Effector CD8-positive, alpha-beta T cell (primary cell): ENCODE results near the gene NRN1L.
"Not testable (repeated sequence)": the region's sequence is repeated elsewhere in the genome, so short reads cannot be mapped to it uniquely, and the experiment has no call there.

Experiments
- DNase-seq: peaks from one replicate; lab custom pipeline; 2025; lab: John Stamatoyannopoulos, UW

The NRN1L gene

DNA sequence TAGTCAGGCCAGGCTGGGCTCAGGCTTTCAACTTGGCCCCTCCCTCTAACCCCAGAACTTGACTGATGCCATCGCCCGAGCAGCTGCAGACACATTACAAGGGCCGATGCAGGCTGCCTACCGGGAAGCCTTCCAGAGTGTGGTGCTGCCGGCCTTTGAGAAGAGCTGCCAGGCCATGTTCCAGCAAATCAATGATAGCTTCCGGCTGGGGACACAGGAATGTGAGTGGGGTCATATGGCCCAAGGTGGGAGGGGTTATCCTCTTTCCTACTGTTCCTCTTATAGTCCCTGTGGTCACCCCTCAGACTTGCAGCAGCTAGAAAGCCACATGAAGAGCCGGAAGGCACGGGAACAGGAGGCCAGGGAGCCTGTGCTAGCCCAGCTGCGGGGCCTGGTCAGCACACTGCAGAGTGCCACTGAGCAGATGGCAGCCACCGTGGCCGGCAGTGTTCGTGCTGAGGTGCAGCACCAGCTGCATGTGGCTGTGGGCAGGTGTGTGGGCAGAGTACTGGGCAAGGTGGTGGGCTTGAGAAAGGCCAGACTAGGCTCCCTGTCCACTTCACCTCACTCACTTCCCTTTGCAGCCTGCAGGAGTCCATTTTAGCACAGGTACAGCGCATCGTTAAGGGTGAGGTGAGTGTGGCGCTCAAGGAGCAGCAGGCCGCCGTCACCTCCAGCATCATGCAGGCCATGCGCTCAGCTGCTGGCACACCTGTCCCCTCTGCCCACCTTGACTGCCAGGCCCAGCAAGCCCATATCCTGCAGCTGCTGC, 2.1 kb upstream of the NRN1L start:
- DNase-seq, result no peak

DNA sequence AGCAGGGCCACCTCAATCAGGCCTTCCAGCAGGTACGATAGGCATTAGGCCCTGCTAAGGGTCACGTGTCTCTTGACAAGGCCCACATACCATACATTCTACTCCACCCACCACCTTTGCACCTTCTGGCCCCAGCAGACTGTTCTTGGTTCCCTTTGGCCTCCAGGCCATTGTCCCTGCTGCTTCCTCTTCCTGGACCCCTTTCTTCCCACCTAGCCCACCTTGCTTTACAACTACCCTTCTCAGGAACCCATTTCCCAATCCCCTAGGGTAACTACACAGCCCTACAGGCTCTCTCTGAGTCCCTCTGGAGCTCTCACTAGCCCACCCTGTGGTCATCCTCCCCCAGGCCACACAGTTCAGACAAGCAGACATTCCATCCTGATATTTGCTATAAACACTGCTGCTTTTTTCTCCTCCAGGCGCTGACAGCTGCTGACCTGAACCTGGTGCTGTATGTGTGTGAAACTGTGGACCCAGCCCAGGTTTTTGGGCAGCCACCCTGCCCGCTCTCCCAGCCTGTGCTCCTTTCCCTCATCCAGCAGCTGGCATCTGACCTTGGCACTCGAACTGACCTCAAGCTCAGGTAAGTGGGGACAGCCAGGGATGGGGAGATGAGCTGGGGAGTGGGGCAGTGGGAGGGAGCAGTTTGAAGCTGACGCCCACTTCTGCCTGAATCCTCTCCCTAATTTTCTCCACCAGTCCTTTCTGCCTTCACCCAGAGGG, 1.4 kb upstream of the NRN1L start:
- no peak for DNase-seq

DNA sequence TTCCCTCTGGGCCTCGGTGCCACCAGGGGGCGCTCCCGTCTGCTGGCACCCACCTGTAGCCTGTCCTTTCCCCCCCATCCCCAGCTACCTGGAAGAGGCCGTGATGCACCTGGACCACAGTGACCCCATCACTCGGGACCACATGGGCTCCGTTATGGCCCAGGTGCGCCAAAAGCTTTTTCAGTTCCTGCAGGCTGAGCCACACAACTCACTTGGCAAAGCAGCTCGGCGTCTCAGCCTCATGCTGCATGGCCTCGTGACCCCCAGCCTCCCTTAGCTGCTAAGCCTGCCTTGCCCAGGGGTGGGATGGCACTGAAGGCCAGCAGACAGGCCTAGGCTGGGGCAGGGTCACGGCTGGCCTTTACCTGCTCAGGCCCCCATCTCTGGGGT, 818 bp upstream of the NRN1L start:
- peak; percentile 66 for DNase-seq

DNA sequence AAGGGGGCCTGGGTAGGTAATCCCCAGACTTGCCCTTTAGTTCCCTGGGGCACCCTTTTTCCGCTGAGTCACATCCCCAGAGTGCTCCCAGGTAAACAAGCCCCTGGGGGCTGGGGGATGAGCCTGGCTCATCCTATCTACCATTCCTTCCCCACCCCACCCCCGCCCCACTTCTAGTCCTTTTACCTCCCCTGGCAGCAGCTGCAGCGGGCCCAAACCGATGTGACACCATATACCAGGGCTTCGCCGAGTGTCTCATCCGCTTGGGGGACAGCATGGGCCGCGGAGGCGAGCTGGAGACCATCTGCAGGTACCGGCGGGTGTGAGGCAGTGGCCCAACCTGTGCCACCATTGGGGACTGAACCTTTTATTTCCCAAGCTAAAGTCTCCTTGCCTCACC, 860 bp downstream of the NRN1L start:
- no peak for DNase-seq

DNA sequence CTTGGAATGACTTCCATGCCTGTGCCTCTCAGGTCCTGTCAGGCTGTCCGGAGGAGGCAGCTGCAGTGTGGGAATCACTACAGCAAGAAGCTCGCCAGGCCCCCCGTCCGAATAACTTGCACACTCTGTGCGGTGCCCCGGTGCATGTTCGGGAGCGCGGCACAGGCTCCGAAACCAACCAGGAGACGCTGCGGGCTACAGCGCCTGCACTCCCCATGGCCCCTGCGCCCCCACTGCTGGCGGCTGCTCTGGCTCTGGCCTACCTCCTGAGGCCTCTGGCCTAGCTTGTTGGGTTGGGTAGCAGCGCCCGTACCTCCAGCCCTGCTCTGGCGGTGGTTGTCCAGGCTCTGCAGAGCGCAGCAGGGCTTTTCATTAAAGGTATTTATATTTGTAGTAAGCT, 1.3 kb downstream of the NRN1L start:
- DNase-seq, result no peak

DNA sequence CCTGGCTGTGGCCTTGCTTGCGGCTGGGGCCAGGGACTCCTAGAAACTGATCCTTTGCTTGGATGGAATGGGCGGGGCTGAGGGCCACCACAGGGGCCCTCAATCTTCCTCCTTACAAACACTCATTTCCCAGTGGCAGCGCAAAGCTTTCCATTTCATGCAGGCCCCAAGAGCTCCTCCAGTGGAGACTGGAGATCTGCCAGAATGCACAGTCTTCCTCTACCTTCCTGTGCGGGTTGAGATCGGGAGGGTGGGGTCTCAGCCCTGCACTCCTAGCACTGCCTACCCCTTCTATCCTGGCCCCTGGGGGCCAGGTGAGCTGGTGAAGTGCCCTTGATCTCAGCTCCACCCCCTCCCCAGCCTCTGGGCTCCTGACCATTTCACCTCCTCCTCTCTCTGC, 1.7 kb downstream of the NRN1L start:
- DNase-seq, result no peak

DNA sequence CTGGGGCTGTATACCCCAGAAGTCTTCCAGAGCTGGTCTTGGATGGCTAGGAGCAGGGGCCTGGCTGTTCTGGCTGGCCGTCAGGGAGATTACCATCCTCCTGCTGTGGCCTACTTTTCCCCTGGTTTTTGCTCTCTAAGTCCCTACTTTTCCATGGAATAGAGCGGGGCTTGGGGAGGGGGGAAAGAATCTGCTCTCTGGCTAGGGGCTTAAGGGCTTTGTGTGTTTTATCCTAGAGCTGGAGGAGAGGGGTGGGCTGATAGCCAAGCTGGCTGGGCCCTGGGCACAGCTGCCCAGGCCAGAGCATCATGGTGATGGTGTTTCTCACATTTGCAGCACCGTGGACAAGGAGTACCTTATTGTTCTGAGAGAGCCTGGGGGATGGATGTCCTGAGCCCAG, 3.6 kb downstream of the NRN1L start:
- DNase-seq, result no peak

DNA sequence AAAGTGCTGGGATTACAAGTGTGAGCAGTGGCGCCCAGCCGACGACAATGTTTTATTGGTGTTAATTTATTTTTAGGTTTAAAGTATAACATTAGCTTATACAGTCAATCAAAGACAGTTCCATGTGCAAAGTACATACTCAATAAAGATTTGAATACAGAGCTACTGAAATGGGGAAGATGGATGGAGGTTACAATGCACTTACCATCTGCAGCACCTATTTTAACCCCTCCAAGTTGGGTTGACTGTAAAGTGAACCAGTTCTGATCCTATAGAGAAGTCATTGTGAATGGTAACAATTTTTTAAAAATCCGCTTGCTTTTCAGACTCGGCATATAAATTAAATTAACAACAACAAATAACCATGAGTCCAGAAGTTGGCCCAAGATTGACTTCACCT, 7.7 kb downstream of the NRN1L start:
- DNase-seq, result no peak

DNA sequence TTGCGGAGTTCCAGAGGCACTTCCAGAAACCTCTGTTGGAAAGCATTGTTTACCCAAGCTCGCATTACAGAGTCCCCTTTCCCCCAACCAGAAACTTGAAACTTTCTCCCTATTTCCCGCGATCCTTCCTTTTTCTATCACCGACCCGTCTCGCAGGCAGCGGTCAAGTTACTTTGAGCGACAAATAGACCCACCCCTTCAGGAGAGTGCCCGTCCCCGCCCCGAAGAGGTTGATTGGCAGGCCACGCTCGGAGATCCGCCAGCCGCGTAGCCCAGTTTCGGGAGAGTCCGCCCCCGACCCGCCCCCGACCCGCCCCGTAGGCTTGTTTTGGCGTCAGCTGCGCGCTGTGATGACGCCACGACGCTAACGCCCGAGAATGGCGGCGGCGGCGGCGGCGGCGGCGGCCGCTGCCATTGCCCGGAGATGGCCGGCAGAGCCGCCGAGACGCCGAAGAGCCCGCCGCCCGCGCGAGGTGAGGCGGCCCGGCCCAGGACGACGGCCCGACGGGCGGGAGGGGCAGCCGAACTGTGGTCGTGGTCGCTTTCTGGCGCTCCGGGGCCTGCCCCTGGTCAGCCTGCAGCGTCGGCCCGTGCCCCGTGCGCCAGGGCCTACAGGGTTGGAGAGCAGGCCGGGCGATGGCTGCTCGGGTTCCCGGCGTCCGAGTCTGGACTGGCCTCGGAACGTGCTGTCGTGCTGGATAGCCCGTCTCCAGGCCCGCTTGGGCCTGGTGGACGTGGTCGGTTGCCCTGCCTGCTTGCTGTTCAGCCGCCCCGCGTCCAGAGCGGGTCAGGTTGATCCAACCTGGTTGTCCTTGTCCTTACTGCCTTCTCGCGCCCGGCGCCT, 8.4 kb downstream of the NRN1L start, which contains the start of gene PSKH1:
Gene PSKH1, plus strand, starts transcription at position 356 of the 844 bp plus-strand sequence. CDS start 15,496 bp downstream, outside the sequence.
- DNase-seq, result peak; percentile 95

DNA sequence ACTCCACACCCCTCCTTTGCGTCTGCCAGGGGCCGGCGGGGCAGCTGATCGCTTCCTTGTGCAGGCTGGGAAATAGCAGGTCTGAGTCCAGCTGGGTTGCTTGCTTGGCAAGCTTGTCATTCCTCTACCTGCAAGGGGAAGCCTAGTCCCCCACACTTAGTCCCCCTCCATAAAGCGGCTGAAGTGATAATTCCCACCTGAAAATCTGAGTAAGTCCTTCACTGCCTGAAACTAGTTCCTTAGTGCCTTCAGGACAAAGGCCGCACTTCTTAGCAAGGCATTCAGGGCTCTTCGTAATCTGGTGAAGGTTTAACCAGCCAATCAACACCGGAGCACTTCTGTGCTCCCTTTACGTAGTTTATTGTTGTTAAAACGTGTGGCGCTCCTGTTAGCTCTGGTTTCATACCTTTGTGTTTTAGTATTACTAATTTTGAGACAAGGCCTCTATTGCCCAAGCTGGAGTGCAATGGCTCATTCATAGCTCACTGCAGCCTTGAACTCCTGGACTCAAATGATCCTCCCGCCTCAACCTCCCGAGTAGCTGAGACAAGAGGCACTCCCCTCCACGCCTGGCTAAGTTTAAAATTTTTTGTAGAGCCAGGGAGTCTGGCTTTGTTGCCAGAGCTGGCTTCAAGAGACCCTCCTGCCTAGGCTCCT, 9.2 kb downstream of the NRN1L start:
- no peak for DNase-seq

DNA sequence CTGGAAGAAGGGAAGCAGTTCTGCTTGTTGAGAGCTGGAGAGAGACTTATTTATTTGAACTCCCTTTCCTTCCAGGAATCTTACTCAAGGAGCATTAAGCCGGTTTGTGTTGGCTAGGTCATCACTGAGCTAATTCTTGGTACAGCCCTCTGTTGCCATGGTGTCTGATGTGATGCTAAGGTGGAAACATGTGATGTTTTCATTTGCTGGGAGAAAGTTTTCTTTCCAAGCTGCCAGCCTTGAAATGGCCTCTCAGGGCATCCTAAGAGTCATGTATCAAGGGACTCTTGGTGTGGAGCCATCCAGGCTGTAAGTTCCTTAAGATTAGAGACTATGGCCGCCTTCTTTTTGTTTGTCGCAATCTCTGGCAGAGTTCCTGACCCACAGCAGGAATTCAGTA, 12.5 kb downstream of the NRN1L start:
- DNase-seq, result no peak

DNA sequence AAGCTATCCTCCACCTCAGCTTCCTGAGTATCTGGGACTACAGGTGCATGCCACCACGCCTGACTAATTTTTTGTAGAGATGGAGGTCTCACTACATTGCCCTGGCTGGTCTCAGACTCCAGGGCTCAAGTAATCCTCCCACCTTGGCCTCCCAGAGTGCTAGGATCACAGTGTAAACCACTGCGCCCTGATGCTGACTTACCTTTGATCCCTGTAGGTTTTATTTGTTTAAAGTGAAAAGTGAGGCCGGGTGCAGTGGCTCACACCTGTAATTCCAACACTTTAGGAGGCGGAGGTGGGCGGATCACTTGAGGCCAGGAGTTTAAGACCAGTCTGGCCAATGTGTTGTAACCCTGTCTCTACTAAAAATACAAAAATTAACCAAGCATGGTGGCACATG, 17.0 kb downstream of the NRN1L start:
- no peak for DNase-seq

DNA sequence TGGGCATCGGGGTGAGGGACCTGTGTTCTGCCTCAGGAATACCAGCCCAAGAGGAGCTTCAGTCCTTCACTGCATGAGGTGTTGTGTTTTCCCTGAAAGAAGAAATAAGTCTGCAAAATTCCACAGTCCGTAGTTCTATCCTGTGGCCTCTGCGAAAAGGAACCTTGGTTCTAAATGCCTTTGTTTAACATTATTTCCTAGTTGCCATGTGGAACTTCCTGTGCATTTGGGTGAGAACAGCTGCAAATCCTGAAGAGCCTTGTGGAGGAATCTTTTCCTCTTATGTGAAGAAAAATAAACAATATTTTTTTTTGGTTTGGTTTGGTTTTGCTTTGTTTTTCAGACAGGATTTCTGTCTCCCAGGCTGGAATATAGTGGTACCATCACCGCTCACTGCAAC, 18.1 kb downstream of the NRN1L start:
- no peak for DNase-seq

DNA sequence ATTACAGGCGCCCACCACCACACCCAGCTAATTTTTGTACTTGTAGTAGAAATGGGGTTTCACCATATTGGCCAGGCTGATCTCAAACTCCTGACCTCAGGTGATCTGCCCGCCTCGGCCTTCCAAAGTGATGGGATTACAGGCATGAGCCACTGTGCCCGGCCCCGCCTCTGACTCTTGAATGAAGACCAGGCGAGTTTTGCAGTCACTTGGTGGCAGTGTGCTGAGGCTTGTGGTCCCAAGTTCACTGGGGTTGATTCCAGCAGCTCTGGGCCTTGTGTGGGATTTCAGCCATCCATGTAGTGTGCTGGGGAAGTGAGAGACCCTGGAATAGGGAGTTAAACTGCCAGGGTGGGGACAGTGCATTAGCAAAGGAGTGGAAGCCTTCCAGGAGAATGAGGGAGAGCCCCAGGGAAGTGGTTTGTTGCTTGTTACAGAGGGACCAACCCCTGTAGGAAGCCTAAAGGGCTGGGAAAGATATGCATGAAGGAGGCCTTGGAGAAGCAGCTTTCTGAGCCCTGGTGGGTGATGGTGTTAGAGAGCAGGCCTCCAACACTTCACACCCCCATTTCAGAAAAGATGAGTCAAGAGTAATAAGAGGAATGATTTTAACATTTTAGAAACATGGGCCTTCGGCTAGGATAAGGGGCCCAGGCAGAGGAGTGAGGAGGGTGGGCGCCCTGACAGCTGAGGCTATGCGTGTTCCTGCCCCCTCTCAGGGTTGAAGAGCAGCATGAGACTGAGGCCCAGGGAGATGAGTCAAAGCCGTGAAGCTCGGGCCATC, 22.9 kb downstream of the NRN1L start:
- no peak for DNase-seq

DNA sequence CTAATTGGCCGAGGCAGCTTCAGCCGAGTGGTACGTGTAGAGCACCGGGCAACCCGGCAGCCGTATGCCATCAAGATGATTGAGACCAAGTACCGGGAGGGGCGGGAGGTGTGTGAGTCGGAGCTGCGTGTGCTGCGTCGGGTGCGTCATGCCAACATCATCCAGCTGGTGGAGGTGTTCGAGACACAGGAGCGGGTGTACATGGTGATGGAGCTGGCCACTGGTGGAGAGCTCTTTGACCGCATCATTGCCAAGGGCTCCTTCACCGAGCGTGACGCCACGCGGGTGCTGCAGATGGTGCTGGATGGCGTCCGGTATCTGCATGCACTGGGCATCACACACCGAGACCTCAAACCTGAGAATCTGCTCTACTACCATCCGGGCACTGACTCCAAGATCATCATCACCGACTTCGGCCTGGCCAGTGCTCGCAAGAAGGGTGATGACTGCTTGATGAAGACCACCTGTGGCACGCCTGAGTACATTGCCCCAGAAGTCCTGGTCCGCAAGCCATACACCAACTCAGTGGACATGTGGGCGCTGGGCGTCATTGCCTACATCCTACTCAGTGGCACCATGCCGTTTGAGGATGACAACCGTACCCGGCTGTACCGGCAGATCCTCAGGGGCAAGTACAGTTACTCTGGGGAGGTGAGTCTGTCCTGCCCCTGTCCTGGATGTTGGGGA, 24.5 kb downstream of the NRN1L start:
- no peak for DNase-seq

DNA sequence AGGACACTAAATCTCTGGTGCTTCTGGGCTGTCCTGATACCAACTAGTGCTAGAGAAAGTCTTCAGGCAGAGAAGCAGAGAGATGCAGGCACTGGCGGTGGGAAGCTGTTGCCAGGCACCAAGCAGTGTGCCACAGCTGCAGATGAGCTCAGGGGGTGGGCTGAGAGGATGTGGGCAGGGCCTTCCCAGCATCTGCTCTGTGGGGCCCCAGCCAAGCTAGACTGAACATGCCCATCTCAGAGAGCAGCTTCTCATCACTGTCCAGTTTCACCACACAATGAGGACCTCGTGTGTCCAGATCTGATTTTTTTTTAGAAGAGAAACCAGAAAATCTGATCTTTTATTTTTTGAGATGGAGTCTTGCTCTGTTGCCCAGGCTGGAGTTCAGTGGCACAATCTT, 25.5 kb downstream of the NRN1L start:
- DNase-seq, result no peak

DNA sequence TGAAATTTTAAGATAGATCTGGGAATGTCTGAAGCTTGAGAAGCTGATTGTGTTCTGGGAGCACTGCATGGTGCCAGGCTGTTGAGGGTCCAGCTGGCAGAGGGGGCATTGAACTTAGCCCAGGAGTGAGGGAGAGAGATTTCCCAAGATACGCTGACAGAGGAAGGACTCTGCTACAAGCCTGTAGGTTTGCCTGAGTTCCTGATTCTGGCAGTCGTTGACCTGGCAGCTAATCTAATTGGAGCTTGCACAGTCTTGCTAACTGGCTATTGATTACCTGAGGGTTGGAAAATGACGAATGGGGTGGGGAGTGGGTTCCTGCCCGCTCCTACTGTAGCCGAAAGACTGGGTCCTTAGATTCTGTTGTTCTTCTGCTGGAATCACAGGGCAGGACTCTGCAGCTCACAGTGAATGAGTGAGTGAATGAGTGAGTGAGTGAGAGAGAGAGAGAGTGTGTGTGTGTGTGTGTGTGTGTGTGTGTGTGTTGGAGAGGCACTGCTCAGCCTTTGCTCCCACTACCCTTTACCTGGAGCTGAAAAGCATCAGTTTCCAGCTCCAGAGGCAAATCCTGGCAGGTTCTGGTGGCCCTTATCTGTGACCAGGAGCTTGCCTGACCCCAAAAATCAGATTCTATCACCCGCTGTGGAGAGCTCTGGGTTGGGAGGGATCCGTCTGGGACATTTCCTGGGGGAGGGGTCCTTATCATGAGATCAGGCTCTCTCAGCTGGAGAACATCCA, 30.2 kb downstream of the NRN1L start:
- no peak for DNase-seq

DNA sequence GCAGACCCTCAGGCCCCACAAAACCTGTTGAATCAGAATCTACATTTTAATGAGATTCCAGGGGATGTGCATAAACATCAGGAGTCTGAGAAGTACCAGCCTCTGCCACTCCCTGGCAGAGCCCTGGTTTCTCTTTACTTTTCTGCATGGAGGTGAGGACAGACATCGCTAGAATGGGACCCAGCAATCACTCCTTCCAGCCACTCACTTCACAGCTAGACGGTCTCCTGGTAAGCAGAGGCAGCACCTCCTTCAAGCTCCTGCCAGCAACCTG, 30.7 kb downstream of the NRN1L start:
- DNase-seq, result not testable (repeated sequence)

DNA sequence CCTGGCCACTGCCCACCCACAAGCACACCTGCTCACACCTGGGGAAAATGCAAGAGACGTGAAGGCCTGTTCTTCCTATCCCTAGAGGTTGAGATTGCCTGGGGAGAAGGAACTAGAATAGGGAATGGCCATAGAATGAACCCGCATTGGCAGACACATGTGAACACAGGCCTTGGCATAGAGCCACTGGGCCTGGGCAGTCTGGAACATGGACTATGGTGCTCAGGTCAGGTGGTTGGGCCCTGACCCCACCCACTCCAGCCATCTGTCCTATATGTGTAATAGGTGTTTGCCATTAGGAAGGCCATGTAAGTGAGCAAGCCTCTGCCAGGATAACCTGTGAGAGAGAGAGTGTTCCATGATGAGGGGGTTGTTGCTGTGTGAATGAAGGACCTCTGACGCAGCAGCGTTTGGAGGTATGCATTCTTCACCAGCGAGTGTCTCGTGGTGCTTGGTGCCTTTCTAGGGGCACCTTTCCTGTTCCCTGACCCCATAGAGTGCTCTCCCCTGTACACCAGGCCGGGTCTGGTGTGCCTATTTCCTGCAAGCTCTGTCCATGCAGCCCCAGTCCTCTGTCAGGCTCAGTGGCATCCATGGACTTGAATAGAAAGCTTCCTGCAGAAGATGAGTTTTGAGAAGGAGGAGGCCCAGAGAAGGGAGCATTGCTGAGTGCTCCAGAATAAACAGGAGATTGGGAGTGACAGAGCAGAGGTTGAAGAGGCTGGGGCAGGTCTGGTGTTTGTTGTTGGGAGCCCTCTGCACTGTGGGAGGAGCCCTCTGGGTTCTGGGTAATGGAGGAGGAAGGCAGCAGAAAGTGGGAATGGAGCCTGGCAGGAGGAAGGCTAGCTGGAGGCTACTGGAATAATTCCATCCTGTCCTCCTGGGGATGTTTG, 31.4 kb downstream of the NRN1L start:
- DNase-seq, result no peak
